Upper lobe of left lung (tissue), 4 donors: ENCODE results near the gene ADCY6.

Source experiments
- CTCF ChIP-seq, 6 experiments: fragments of 450-650 bp in 4 of 6; fragments of 200-600 bp in 2 of 6; sonication (generic) in 2 of 6; IDR thresholded peaks; one replicate each; pipeline ENCODE4 v1.5.1; 2016 to 2019; ENCODE audit warnings: antibody characterized with exemption in 6 of 6
- EP300 ChIP-seq, 4 donors: sonication (generic); formaldehyde crosslinking; IDR thresholded peaks; one replicate each; pipeline ENCODE4 v1.5.1; 2017; ENCODE audit warnings: antibody characterized with exemption in 4 of 4, control low read depth in 2 of 4
- POLR2A ChIP-seq, 4 donors: fragments of 450-650 bp; IDR thresholded peaks; one replicate each; pipeline ENCODE4 v1.5.1; 2016 to 2017; ENCODE audit warnings: antibody characterized with exemption in 4 of 4, mild to moderate bottlenecking in 2 of 4

DNA sequence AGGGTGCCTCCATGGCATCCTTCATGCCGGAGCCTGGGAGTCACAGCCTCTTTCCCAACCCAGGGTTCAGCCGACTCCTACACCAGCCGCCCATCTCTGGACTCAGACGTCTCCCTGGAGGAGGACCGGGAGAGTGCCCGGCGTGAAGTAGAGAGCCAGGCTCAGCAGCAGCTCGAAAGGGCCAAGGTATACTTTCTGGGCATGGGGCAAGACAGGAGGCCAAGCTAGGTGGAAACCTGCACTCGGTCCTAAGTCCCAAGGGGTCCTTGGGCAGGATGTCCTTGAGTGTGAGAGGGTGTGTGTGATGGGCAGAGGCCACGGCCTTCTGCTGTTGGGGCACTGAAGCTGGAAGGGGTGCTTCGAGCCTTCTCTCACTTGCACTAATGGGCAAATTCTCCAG is 34.4 kb upstream of the ADCY6 start:
- TF ChIP-seq CTCF (IDR thresholded peaks at IDR 0.05): no peak
- TF ChIP-seq POLR2A (IDR thresholded peaks at IDR 0.05): no peak
- no peak for TF ChIP-seq EP300 (IDR thresholded peaks at IDR 0.05)
